OCI-LY3 (cell line): ENCODE data around the gene FXYD4.
"Not testable (repeated sequence)": the region's sequence is repeated elsewhere in the genome, so short reads cannot be mapped to it uniquely, and the experiment has no call there.

Experiments used
- H2AFZ ChIP-seq: fragments of 200-600, 300-600 bp; shearing (Covaris generic); 2 replicates; pipeline ENCODE4 v1.6.0; 2014; ENCODE audit warnings: antibody characterized with exemption, low read depth, low read length
- H3K27ac ChIP-seq: fragments of 200-600, 300-600 bp; sonication (generic); 2 replicates; pipeline ENCODE4 v1.5.1; 2014; ENCODE audit warnings: mild to moderate bottlenecking, low read length, moderate library complexity, mixed read lengths
- H3K27me3 ChIP-seq: fragments of 200-600, 300-600 bp; sonication (generic); 2 replicates; pipeline ENCODE4 v1.6.1; 2014; ENCODE audit warnings: low read depth, low read length, mixed read lengths
- H3K36me3 ChIP-seq: fragments of 200-600, 300-600 bp; sonication (generic); replicated peaks from 2 replicates; pipeline ENCODE3; 2014; ENCODE audit warnings: low read depth, low read length, mixed read lengths
- H3K4me1 ChIP-seq: fragments of 300-600, 200-600 bp; sonication (generic); 2 replicates; pipeline ENCODE4 v1.6.1; 2014; ENCODE audit warnings: low read length, mixed read lengths
- H3K4me2 ChIP-seq: fragments of 200-600, 300-600 bp; sonication (generic); 2 replicates; pipeline ENCODE4 v1.6.1; 2014; ENCODE audit warnings: low read length, mixed read lengths
- H3K4me3 ChIP-seq: fragments of 300-600, 200-600 bp; sonication (generic); 2 replicates; pipeline ENCODE4 v1.5.1; 2014; ENCODE audit warnings: antibody characterized with exemption, mild to moderate bottlenecking, low read length, moderate library complexity
- H3K79me2 ChIP-seq: fragments of 300-600, 200-600 bp; shearing (Covaris generic); 2 replicates; pipeline ENCODE4 v1.6.1; 2014; ENCODE audit warnings: mild to moderate bottlenecking, low read length, mixed read lengths
- H3K9ac ChIP-seq: fragments of 300-600, 200-600 bp; shearing (Covaris generic); 2 replicates; pipeline ENCODE4 v1.6.0; 2014; ENCODE audit warnings: mild to moderate bottlenecking, low read length, moderate library complexity
- H3K9me3 ChIP-seq: fragments of 200-600, 300-600 bp; shearing (Covaris generic); 2 replicates; pipeline ENCODE4 v1.6.1; 2014; ENCODE audit warnings: low read length, mixed read lengths; ENCODE audit not compliant: insufficient read depth
- H4K20me1 ChIP-seq: fragments of 200-600, 300-600 bp; sonication (generic); 2 replicates; pipeline ENCODE4 v1.6.1; 2016; ENCODE audit warnings: low read length, mixed read lengths; ENCODE audit not compliant: insufficient read depth
- CTCF ChIP-seq: fragments of 200-600, 300-600 bp; sonication (generic); IDR thresholded peaks from 2 replicates; pipeline ENCODE4 v1.5.1; 2014; ENCODE audit warnings: antibody characterized with exemption, low read length, low read depth
- EZH2phosphoT487 ChIP-seq: fragments of 200-600 bp; shearing (Covaris generic); IDR thresholded peaks from 2 replicates; pipeline ENCODE4 v1.6.1; 2018; ENCODE audit warnings: antibody characterized with exemption, mixed run types, low read depth

The FXYD4 gene

GRCh38 chr10:43333653-43334052, 37.8 kb upstream of the FXYD4 start:
- H3K79me2 ChIP-seq: no peaks in the 10 kb centered on the region
- no peak overlapping the region for H3K4me2 ChIP-seq
- no peaks in the 10 kb centered on the region for H3K27me3 ChIP-seq
- no peaks in the 10 kb centered on the region for H3K36me3 ChIP-seq
- no peak overlapping the region for H2AFZ ChIP-seq
- H3K9me3 ChIP-seq: no peaks in the 10 kb centered on the region
- no peaks in the 10 kb centered on the region for H3K4me1 ChIP-seq
- no peaks in the 10 kb centered on the region for H4K20me1 ChIP-seq
- H3K4me3 ChIP-seq: no peak overlapping the region
- H3K27ac ChIP-seq: no peak overlapping the region
- TF ChIP-seq CTCF: no peak
- no peak for TF ChIP-seq EZH2phosphoT487
- H3K9ac ChIP-seq: no peak overlapping the region

- Histone ChIP-seq H3K4me1 (no peaks in the 10 kb centered on the region), H2AFZ (no peak overlapping the region), H3K27ac (no peak overlapping the region), H3K9me3 (no peaks in the 10 kb centered on the region), H3K4me2 (no peak overlapping the region), H3K79me2 (no peaks in the 10 kb centered on the region), H3K4me3 (no peak overlapping the region), H3K9ac (no peak overlapping the region), H3K36me3 (no peaks in the 10 kb centered on the region), H4K20me1 (no peaks in the 10 kb centered on the region), H3K27me3 (no peaks in the 10 kb centered on the region)
- TF ChIP-seq CTCF (no peak), EZH2phosphoT487 (no peak)
Measured at GRCh38 chr10:43336061-43336460, 35.4 kb upstream of the FXYD4 start.

- TF ChIP-seq EZH2phosphoT487: no peak
- TF ChIP-seq CTCF: no peak
- Histone ChIP-seq H3K27ac (no peak overlapping the region), H3K4me2 (no peak overlapping the region), H3K9ac (no peak overlapping the region), H3K9me3 (no peaks in the 10 kb centered on the region), H3K4me1 (no peaks in the 10 kb centered on the region), H4K20me1 (no peaks in the 10 kb centered on the region), H2AFZ (no peak overlapping the region), H3K36me3 (no peaks in the 10 kb centered on the region), H3K4me3 (no peak overlapping the region), H3K79me2 (no peaks in the 10 kb centered on the region), H3K27me3 (no peaks in the 10 kb centered on the region)
Measured at GRCh38 chr10:43336641-43337318, 34.7 kb upstream of the FXYD4 start.

- H3K27ac ChIP-seq, H3K79me2 ChIP-seq, H3K4me2 ChIP-seq, H4K20me1 ChIP-seq, H3K9me3 ChIP-seq, H3K36me3 ChIP-seq, H3K4me3 ChIP-seq, H3K27me3 ChIP-seq, H3K9ac ChIP-seq, H3K4me1 ChIP-seq, H2AFZ ChIP-seq: not testable (repeated sequence)
Measured at GRCh38 chr10:43337536-43337935, 33.9 kb upstream of the FXYD4 start.

- Histone ChIP-seq H3K4me2 (no peak overlapping the region), H2AFZ (no peak overlapping the region), H3K79me2 (no peaks in the 10 kb centered on the region), H3K9ac (no peak overlapping the region), H3K36me3 (no peaks in the 10 kb centered on the region), H3K4me1 (no peaks in the 10 kb centered on the region), H3K27ac (no peak overlapping the region), H3K9me3 (no peaks in the 10 kb centered on the region), H3K4me3 (no peak overlapping the region), H3K27me3 (no peaks in the 10 kb centered on the region), H4K20me1 (no peaks in the 10 kb centered on the region)
- TF ChIP-seq CTCF: no peak
- no peak for TF ChIP-seq EZH2phosphoT487
Measured at GRCh38 chr10:43338117-43338516, 33.3 kb upstream of the FXYD4 start.
